ENCODE data around the gene NPAT. TPM values are rescaled to one million over a fixed set of nuclear protein-coding genes. Genes with fewer than 3 reads are reported as not detected.

The NPAT gene
- total and polyA plus RNA-seq, 9 of the 15 experiments (the other 6 are each of a cell fraction or from before 2014, with no cell fraction given), result 8.8 to 30.0 (median 22.1) TPM

- FAIRE-seq (no peak), ATAC-seq (no peak; the same call in 2 of the 3 replicates), DNase-seq (ENCODE audit: extremely low read depth in 1 of 4, low spot score in 3 of 4) (no peak)
- POLR2A ChIA-PET, result no interaction called here
- no peaks in the 10 kb centered on the region for H3K4me1 ChIP-seq (replicated peaks in 1 of 2; ENCODE audit: control insufficient read depth in 2 of 2, insufficient read depth in 2 of 2, low read length in 2 of 2)
- intact Hi-C loops (cut with micrococcal nuclease), result no loop called here
- no peaks in the 10 kb centered on the region for H3K79me2 ChIP-seq (ENCODE audit: control insufficient read depth, insufficient read depth, low read length)
- no peaks in the 10 kb centered on the region for H3K27me3 ChIP-seq (ENCODE audit: control insufficient read depth in 2 of 2, insufficient read depth in 2 of 2, low read length in 2 of 2)
- BruUV-seq (replicated peaks), result no TSS peak
- H3K4me3 ChIP-seq, result no peak overlapping the region
- no peak overlapping the region for H2AFZ ChIP-seq (ENCODE audit: low read depth, low read length)
- H3K9me1 ChIP-seq (ENCODE audit: control insufficient read depth, insufficient read depth, low read length), result no peaks in the 10 kb centered on the region
- H3K27ac ChIP-seq (ENCODE audit: extremely low read depth, low read depth, low read length), result no peak overlapping the region
- CTCF ChIA-PET (ENCODE audit: low intra/inter-chr PET ratio), result interaction anchor here (1.2 kb wide), 1 partner anchor 542 kb away, joined by 3 read pairs; no protein-coding TSS in a partner anchor
- TF ChIP-seq ATF2 (CRISPR knock-in tag; IDR thresholded peaks at IDR 0.05) (no peak), PTRF (tag; IDR thresholded peaks at IDR 0.05) (no peak), ZNF3 (CRISPR knock-in tag; IDR thresholded peaks at IDR 0.05) (no peak), ZNF76 (CRISPR knock-in tag; IDR thresholded peaks at IDR 0.05; ENCODE audit: borderline replicate concordance) (no peak), ZNF318 (IDR thresholded peaks at IDR 0.05; ENCODE audit: borderline replicate concordance in 1 of 2, low read depth in 1 of 2) (no peak), SMARCB1 (IDR thresholded peaks at IDR 0.05; ENCODE audit: insufficient read length, low read depth) (no peak), POLR2H (tag; IDR thresholded peaks at IDR 0.05; ENCODE audit: low read depth) (no peak), CBX3 (IDR thresholded peaks at IDR 0.05; ENCODE audit: borderline replicate concordance in 1 of 2, low read length in 2 of 2) (no peak), HLTF (IDR thresholded peaks at IDR 0.05) (no peak), NR2C1 (IDR thresholded peaks at IDR 0.05) (no peak), NR2C1 (tag; IDR thresholded peaks at IDR 0.05) (no peak)
- TF ChIP-seq, protein P1, sequence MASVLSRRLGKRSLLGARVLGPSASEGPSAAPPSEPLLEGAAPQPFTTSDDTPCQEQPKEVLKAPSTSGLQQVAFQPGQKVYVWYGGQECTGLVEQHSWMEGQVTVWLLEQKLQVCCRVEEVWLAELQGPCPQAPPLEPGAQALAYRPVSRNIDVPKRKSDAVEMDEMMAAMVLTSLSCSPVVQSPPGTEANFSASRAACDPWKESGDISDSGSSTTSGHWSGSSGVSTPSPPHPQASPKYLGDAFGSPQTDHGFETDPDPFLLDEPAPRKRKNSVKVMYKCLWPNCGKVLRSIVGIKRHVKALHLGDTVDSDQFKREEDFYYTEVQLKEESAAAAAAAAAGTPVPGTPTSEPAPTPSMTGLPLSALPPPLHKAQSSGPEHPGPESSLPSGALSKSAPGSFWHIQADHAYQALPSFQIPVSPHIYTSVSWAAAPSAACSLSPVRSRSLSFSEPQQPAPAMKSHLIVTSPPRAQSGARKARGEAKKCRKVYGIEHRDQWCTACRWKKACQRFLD (CRISPR knock-in tag; IDR thresholded peaks at IDR 0.05), result no peak
- H3K9me3 ChIP-seq (replicated peaks; ENCODE audit: control insufficient read depth, insufficient read depth, low read depth, low read length), result no peaks in the 10 kb centered on the region
- WGBS (ENCODE audit: insufficient coverage, low coverage, missing lambda C conversion rate), result 89% methylated on average over 2 of the region's 2 CpGs
- H3K4me2 ChIP-seq (ENCODE audit: insufficient read depth, low read length), result no peak overlapping the region
- in situ Hi-C loops (cut with MboI), result no loop called here
- no peaks in the 10 kb centered on the region for H3K36me3 ChIP-seq (ENCODE audit: control insufficient read depth, insufficient read depth, low read length)
- no peak overlapping the region for H3K9ac ChIP-seq (ENCODE audit: insufficient read depth in 1 of 2, low read depth in 2 of 2, low read length in 2 of 2)
- no peaks in the 10 kb centered on the region for H4K20me1 ChIP-seq (replicated peaks; ENCODE audit: control insufficient read depth, insufficient read depth, low read length)
These were observed 110.4 kb downstream of the NPAT start for GRCh38 chr11:108112057-108112456.

All from K562 (cell line).